Naive thymus-derived CD8-positive, alpha-beta T cell (primary cell): ENCODE data around the gene SAXO2. TPM values are rescaled to one million over a fixed set of nuclear protein-coding genes. Genes with fewer than 3 reads are reported as not detected.
"Not testable (repeated sequence)": the region's sequence is repeated elsewhere in the genome, so short reads cannot be mapped to it uniquely, and the experiment has no call there.

Experiments
- ATAC-seq, 2 donors: fragments of 150-1000 bp; cut with Tn5 transposase in 1 of 2; sonication (Bioruptor Pico), chemical (Tn5 transposase) in 1 of 2; 1 replicate in 1 of 2; 2 replicates in 1 of 2; pipeline ENCODE4 v1.10.0; 2021; ENCODE audit warnings: mild to moderate bottlenecking in 2 of 2, moderate library complexity in 2 of 2
- POLR2A ChIA-PET: fragments of 350-600 bp; sonication (Branson Sonifier 250); formaldehyde crosslinking; loops from one replicate; lab custom pipeline; 2021; ENCODE audit warnings: antibody characterized with exemption; lab: Charles Lee
- DNase-seq, 10 donors: peaks; one replicate each; pipeline versions ENCODE4 v3.0.0 to v3.0.0-alpha.2; 2020 to 2022
- H3K27ac Mint-ChIP-seq, 10 donors: one replicate each; pipeline ENCODE4 v1.8.0; 2020 to 2022; ENCODE audit warnings: mild to moderate bottlenecking in 10 of 10, mixed read lengths in 10 of 10, moderate library complexity in 4 of 10, inconsistent platforms in 1 of 10
- H3K27me3 Mint-ChIP-seq, 5 donors: one replicate each; pipeline ENCODE4 v1.8.0; 2021 to 2022; ENCODE audit warnings: mixed read lengths in 5 of 5
- H3K36me3 Mint-ChIP-seq, 3 donors: one replicate each; pipeline ENCODE4 v1.8.0; 2020 to 2022; ENCODE audit warnings: mixed read lengths in 3 of 3, mild to moderate bottlenecking in 2 of 3, inconsistent platforms in 1 of 3
- H3K4me1 Mint-ChIP-seq, 4 donors: one replicate each; pipeline ENCODE4 v1.8.0; 2021 to 2022; ENCODE audit warnings: mixed read lengths in 4 of 4
- H3K4me3 Mint-ChIP-seq, 10 donors: one replicate each; pipeline ENCODE4 v1.8.0; 2020 to 2022; ENCODE audit warnings: mild to moderate bottlenecking in 10 of 10, mixed read lengths in 10 of 10, moderate library complexity in 6 of 10, inconsistent platforms in 1 of 10
- H3K9me3 Mint-ChIP-seq, 9 donors: one replicate each; pipeline ENCODE4 v1.8.0; 2020 to 2022; ENCODE audit warnings: mixed read lengths in 9 of 9, mild to moderate bottlenecking in 3 of 9, inconsistent platforms in 1 of 9, moderate library complexity in 1 of 9
- polyA plus RNA-seq, 3 donors: library from polyadenylated mRNA; unstranded; fragments of 300-500 nt; fragmentation: Illumina TruSeq; gene quantifications; one replicate each; pipeline ENCODE4 v1.2.3, GENCODE V29; 2021
- total RNA-seq, 8 experiments: library from RNA in 2 of 8; stranded (reverse) in 2 of 8; gene quantifications; one replicate each; pipeline ENCODE4 v1.2.3 and lab custom pipeline; 2021 to 2026

The SAXO2 gene
- total and polyA plus RNA-seq, 5 experiments from 2014 or later = 2.1 to 5.1 (median 3.0) TPM; not detected in 1

DNA sequence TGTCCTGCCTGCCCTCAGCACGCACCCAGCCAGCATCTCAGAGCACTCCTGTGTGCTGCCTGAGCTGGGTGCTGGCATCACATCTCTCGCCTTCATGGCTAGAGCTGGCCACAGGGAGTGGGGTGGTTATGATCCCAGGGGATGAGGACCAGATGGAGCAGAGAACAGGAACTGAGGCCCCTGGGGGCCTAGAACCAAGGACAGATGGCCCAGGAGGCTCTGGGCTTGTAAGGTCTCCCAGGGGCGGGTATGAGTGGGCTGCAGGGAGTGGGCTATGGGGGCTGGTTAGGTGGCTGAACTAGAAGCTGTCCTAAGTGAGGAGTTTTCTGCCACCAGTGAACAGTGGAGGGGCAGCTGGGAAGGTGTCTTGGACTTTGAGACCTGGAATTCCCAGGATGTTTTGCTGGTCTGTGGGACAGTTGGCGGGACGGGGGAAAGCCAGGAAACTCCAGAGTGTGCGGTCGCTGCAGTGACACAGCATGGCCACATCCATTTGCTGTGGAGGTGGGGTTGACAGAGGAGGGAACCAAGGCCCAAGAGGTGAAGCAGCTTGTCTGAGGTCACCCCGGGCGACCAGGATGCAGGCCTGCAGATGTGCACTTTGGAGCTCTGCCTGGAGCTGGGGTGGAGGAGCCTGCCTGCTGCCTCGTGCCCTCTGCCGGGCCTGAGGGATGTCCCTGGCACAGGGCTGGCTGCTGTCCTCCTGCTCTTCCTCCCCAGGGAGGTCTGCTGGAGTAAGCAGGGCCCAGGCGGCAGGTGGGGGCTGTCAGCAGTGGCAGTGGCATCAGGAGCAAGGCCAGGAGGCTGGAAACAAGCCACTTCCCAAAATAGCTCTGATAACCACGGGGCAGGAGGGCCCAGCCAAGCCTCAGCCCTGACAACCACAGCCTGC lies 70.3 kb downstream of the SAXO2 start:
- H3K4me1 Mint-ChIP-seq = peaks cover 0 to 10% (median 10%) of the 10 kb centered on the region in 4 donors
- H3K9me3 Mint-ChIP-seq, ATAC-seq, H3K4me3 Mint-ChIP-seq, DNase-seq, H3K36me3 Mint-ChIP-seq, POLR2A ChIA-PET, H3K27me3 Mint-ChIP-seq: not testable (repeated sequence)
- peak overlapping the region in 2 of 10 donors; percentile 41 to 43 for H3K27ac Mint-ChIP-seq

DNA sequence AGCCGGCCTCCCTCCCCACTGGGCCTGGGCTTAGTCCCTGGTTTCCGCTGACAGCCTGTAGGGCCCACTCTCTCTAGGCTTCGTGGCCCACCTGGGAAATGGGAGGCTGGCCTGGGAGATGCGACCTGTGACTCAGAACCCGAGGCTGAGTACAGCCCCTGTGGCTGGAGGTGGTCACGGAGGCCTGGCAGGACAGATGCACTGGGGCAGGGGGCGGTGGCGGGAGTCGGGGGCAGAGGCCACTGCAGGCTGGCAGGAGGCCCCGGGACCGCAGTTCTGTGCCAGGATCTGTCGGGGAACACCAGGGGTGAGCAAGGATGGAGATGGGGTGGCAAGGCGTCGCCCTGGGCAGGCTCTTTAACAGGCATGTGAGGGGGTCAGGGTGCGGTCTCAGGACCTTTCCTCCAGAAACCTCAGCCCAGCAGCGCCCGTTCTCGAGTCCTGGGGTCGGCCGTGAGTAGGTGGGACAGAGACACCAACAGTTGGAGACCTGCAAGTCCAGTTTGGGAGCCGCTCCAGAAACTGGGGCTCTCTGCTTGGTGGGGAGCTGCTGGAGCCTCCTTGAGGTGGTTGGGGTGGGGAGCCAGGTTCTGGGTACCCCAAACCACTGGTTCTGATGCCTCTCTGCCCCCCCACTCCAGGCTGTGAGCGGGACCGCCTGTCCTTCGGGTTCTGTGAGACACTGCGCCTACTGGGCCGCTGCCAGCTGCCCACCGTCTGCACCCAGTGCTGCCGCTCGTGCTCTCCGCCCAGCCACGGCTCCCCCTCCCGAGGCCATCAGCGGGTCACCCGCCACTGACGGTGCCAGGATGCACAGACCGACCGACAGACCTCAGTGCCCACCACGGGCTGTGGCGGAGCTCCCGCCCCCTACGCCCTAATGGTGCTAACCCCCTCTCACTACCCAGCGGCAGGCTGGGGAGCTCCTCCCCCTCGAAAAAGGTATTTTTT lies 71.3 kb downstream of the SAXO2 start:
- H3K4me3 Mint-ChIP-seq, POLR2A ChIA-PET, H3K27ac Mint-ChIP-seq, DNase-seq, ATAC-seq, H3K9me3 Mint-ChIP-seq, H3K27me3 Mint-ChIP-seq, H3K36me3 Mint-ChIP-seq: not testable (repeated sequence)
- H3K4me1 Mint-ChIP-seq = peaks cover 0 to 10% (median 10%) of the 10 kb centered on the region in 4 donors

Other genes with a start within 250 kb of the SAXO2 start
- gene MEX3B, start 216.8 kb upstream of the SAXO2 start, total RNA-seq = 1 to 10 TPM; 1.5 to 1.8 TPM
- gene MEX3B, start 216.8 kb upstream of the SAXO2 start, polyA plus RNA-seq = not detected
- gene EFL1, start 84 bp upstream of the SAXO2 start, total RNA-seq = 10 to 100 TPM; 20.5 to 22.6 TPM
- 10 to 100 TPM; 10.5 to 15.9 (median 13.9) TPM for gene EFL1, start 84 bp upstream of the SAXO2 start, polyA plus RNA-seq
- gene GOLGA6L10, start 86.7 kb downstream of the SAXO2 start, total RNA-seq = 1 to 10 TPM; 3.8 to 4.7 TPM
- under 1 TPM in 2 of 3 donors, not detected in 1; 0.05 to 0.30 TPM for gene GOLGA6L10, start 86.7 kb downstream of the SAXO2 start, polyA plus RNA-seq
- gene GOLGA6L9, start 167.0 kb downstream of the SAXO2 start, total RNA-seq = 1 to 10 TPM; 7.4 TPM
- gene GOLGA6L9, start 167.0 kb downstream of the SAXO2 start, polyA plus RNA-seq = under 1 TPM; 0.47 to 0.75 (median 0.61) TPM